Posterior cingulate gyrus (tissue), 11 donors: ENCODE results near the gene CAPN2.
"Not testable (repeated sequence)": the region's sequence is repeated elsewhere in the genome, so short reads cannot be mapped to it uniquely, and the experiment has no call there.

Experiments
- DNase-seq, 10 donors: peaks; one replicate each; pipeline versions ENCODE4 v3.0.0 to v3.0.0-alpha.2; 2020 to 2021; ENCODE audit warnings: mixed read lengths in 3 of 10
- intact Hi-C: fragments of 100-400 bp; cut with DNase I; formaldehyde crosslinking; loops from one replicate; pipeline ENCODE4 v1.15.1; 2023

CAPN2 gene

DNA sequence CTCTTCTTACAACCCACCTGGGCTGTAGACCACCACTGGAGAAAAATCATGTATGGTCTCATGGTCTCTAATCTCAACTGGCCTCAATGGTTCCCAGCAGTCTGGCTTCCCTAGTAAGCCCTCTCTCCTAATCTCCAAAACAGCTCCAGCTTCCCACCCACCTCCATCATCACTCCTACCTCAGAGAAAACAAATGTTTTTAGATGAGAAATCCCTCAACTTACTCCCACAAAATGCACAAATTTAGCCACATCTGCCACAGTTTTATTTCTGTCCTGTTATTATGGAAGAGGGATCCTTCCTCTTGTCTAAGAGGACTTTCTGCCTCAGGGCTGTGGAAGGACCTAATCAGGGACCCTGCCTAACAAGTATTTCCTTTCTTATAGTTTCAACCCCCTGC, 101.3 kb downstream of the CAPN2 start:
- DNase-seq: no peak
- intact Hi-C loops: loop anchor here (5.0 kb wide), 3 partner anchors 34 to 519 kb away; partner anchors contain the start of genes NVL and TP53BP2

DNA sequence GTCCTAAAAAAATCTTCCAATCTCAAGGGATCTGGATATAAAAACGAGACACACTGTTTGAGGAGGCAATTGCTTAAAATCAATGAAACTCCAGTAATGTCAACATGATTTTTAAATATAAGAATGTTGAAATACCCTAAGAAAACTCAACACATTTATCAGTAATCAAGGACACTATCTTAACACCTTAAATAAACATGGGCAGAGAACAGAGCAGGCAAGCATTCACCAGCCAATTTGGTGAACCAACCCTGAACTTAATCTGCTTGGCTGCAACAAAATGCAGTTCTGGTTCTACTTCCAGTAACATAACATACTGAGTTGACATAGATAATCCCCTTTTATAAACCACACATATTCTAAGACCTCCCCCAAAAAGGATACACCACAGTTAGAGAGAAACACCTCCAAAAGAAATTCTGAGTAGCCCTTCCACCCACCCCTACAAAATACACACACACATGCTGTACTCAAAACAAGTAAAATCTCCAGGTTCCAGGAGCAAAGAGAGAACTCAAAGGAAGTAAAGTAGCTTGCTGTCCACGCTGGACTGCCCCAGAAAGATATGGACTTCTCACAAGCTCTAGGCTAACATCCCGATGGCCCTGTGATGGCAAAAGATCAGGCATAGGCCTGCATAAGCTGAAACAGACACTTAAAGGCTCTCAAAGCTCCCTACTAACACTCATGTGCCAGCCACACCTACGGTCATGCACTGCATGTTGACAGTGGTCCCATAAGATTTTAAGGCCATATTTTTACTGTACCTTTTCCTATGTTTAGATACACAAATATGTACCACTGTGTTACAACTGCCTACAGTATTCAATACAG, 102.9 kb downstream of the CAPN2 start:
- intact Hi-C loops: no loop called here
- no peak for DNase-seq

DNA sequence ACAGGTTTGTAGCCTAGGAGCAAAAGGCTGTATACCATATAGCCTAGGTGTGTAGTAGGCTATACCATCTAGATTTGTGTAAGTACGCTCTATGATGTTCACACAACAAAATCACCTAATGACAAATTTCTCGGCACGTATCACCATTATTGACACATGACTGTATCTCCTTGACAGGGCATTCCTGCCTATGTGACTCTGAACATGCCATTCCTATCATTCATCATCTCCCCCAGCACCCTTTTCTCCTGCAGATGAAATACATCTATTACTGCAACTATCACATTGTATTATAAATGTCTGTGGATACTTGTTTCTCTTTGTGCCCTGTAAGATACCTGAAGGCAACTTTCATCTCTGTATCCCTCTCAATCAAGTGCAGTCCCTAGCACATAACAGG, 103.5 kb downstream of the CAPN2 start:
- no peak for DNase-seq
- intact Hi-C loops: no loop called here

DNA sequence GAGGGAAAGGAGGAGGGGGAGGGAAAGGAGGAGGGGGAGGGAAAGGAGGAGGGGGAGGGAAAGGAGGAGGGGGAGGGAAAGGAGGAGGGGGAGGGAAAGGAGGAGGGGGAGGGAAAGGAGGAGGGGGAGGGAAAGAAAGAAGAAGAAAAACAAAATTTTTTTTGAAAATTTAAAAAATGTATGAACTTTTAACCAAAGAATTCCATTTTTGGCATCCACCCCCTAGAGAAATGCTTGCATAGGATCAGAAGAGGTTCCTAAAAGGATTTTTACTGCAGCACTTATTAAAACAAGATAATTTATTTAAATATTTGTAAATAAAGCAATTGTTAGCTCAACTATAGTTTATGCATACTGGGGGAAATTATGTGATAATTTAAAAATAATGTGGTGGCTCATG, 104.9 kb downstream of the CAPN2 start:
- intact Hi-C loops, DNase-seq: not testable (repeated sequence)

DNA sequence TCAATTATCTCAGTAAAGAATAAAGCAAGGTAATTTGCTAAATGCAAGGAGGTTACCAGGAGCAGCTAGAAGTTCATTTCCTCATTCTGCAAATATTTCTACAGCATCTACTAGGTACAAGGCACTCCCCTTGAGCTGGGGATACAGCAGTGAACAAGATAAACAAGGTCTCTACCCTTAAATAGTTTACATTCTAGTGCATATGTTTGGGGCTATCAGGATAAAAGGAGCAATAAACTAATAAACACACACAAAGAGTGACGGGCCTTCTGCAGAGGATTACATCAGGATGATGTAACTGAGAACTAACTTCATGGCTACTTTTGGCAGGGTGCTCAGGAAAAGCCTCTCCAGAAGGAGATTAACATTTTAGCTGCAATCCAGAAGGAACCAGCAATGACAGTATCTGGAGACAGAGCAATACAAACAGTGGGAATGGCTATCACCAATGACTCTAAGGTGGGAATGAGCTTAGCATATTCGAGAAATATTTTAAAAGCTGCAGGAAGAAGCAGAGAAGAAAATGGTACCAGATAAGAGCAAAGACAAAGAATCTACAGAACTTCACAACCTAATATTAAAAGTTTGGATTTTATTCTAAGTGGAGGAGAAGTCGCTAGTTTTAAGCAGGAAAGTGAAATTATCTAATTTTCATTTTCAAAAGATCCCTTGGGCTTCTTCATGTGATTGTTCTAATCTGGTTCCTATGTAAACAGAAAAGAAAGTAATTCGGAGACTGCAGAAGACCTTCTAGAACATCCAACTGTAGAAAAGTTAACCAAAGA, 107.6 kb downstream of the CAPN2 start:
- no peak for DNase-seq
- intact Hi-C loops: no loop called here

DNA sequence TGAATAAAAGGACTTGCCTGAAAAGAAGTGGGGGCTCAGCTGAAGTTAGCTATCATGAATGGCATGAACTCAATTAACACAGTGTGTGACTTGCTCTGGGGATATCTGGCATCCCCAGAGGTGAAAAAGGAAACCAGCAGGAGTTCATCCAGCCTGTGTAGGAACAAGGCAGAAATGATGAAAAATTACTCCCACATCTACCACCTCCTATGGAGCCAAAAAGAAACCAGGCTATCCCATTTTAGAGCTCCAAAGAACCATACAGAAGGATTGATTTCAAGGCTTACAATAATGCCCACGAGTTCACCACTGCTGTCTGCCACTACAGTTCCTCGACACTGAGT, 108.1 kb downstream of the CAPN2 start:
- DNase-seq: no peak
- intact Hi-C loops: no loop called here

DNA sequence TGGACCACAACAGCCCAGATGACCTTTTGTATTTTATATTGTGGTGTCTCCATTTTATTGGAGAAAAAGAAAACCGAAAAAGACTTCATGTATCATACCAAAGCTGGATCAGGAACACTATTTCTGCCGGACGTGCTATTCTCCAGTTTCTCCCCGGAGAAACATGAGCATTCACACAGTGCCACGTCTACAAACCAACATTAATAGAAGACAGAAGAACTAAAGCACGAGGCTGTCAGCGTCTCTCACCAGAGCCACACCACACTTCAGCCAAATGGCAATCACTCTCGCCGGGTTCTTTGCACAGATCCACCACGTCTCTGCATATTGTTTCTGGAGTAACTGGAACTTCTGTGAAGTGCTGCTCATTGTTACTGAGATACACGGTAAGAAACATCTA, 108.6 kb downstream of the CAPN2 start:
- intact Hi-C loops: no loop called here
- DNase-seq: no peak

DNA sequence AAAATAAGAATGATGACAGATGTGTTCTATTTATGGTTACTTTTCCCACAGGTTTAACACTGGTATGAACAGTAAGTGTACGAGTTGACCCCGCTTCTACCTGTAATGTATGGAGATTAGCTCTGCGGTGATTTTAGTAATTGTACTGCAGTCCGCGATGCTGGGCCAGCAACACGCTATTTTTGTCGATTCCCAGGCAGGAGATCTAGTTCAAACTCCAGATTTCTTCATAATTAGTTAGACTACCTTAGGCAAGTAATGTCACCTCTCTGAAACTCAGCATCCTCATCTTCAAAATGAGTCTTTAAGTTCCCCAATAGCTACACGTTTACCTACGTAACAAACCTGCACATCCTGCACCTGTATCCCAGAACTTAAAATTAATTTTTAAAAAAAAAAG, 111.9 kb downstream of the CAPN2 start:
- intact Hi-C loops: no loop called here
- no peak for DNase-seq

DNA sequence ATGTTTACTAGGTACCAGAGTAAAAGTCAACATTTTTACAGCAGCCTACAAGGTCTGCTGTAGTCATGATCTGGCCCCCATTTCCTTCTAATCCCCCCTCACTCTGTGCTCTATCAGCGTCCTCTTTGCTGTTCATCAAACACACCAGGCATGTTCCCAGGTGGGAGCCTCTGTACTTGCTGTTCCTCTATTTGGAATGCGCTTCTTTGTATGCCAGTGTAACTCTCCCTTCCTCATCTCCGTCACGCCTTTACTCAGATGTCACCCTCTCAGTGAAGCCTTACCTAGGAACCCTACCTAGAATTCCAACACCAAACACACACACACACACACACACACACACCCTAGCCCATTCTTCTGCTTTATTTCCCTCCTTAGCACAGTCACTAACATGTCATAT, 112.4 kb downstream of the CAPN2 start:
- intact Hi-C loops: no loop called here

More for the DNA sequence above, 112.4 kb downstream of the CAPN2 start:
- DNase-seq: no peak
